ENCODE results near the gene UBXN6. TPM values are rescaled to one million over a fixed set of nuclear protein-coding genes. Genes with fewer than 3 reads are reported as not detected.
A peak's percentile ranks its signal among the peaks of the same experiment; 100 is the strongest.

Gene UBXN6
- total RNA-seq, 1 experiment from 2014 or later, result 34.1 TPM

DNA sequence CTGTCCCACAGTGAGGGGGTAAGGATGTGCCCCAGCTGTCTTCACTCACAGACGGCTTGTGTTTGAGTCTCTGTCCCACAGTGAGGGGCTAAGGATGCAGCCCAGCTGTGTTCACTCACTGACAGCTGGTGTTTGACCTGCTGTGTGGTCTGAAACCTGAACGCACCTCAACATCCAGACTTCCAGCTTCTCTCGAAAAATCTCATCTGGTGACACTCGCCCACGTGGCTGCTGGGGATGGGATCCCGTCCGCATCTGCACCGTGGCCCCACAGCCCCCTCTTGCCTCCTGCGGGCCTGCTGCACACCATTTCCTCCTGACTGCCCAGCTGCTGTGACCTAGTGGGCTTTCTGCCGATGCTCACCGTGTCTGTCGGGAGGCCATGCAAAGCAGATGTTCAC, 27.8 kb downstream of the UBXN6 start:
- no peak overlapping the region for H3K23ac ChIP-seq (ENCODE audit: insufficient read length, low read depth, low read length)
- H4K91ac ChIP-seq (ENCODE audit: insufficient read length, low read depth, low read length), result no peak overlapping the region
- no peak overlapping the region for H4K5ac ChIP-seq (ENCODE audit: insufficient read length, low read depth, low read length)
- H2BK12ac ChIP-seq (ENCODE audit: insufficient read length, low read depth, low read length), result no peak overlapping the region
- no peaks in the 10 kb centered on the region for H3K9me3 Mint-ChIP-seq
- no peak overlapping the region for H4K8ac ChIP-seq (replicated peaks; ENCODE audit: insufficient read length, low read depth, low read length)
- H3K18ac ChIP-seq (ENCODE audit: insufficient read length, low read depth, low read length), result no peak overlapping the region
- no peak overlapping the region for H3K9ac ChIP-seq (ENCODE audit: extremely low read depth, insufficient read length, low read length)
- H3K14ac ChIP-seq (ENCODE audit: insufficient read depth, low read length), result no peak overlapping the region
- no peak for DNase-seq
- H3K9me3 ChIP-seq (ENCODE audit: control insufficient read depth, low read depth, low read length), result no peaks in the 10 kb centered on the region
- H2BK5ac ChIP-seq (ENCODE audit: insufficient read length, low read length), result no peak overlapping the region
- no peak overlapping the region for H2BK120ac ChIP-seq (ENCODE audit: low read depth, low read length, poor library complexity, severe bottlenecking)
- no peak overlapping the region; a peak in 1 of 5 replicates for H3K4me3 Mint-ChIP-seq
- no peaks in the 10 kb centered on the region for H3K23me2 ChIP-seq (ENCODE audit: insufficient read length, low read depth, low read length, poor library complexity, severe bottlenecking)
- peaks cover 71 to 90% (median 76%) of the 10 kb centered on the region in 3 experiments for H3K36me3 Mint-ChIP-seq (ENCODE audit: insufficient read depth in 1 of 3, low read depth in 3 of 3)
- no peak overlapping the region for H3K4ac ChIP-seq (ENCODE audit: low read depth, low read length)
- no peak overlapping the region for H2BK20ac ChIP-seq (ENCODE audit: low read depth, low read length, poor library complexity, severe bottlenecking)
- H3K4me1 Mint-ChIP-seq, result no peaks in the 10 kb centered on the region
- no peaks in the 10 kb centered on the region for H3K79me2 ChIP-seq (ENCODE audit: insufficient read depth, low read length)
- no peaks in the 10 kb centered on the region for H3K4me1 ChIP-seq (ENCODE audit: insufficient read depth, low read length)
- no peak overlapping the region for H2AK5ac ChIP-seq (ENCODE audit: insufficient read length, low read length)
- H2AFZ ChIP-seq (ENCODE audit: low read length), result no peak overlapping the region
- no peak overlapping the region for H3K56ac ChIP-seq (ENCODE audit: insufficient read length, low read depth, low read length)
- no peaks in the 10 kb centered on the region for H3K27me3 Mint-ChIP-seq (ENCODE audit: low read depth)
- no peak overlapping the region for H3K27ac ChIP-seq (ENCODE audit: insufficient read length, low read depth, low read length)
- WGBS (ENCODE audit: extremely low coverage, insufficient read length, low lambda C conversion rate), result no CpG with 5 or more reads among the region's 12 CpGs
- peak overlapping the region in 1 of 3 experiments; percentile 70; a peak in 1 of 7 replicates for H3K27ac Mint-ChIP-seq
- H4K20me1 ChIP-seq (ENCODE audit: control insufficient read depth, insufficient read depth, insufficient read length), result no peaks in the 10 kb centered on the region
- no peak overlapping the region for H2BK15ac ChIP-seq (ENCODE audit: low read depth, low read length)
- H3K4me2 ChIP-seq (ENCODE audit: insufficient read depth, insufficient read length, low read length), result no peak overlapping the region
- TF ChIP-seq, protein P1, sequence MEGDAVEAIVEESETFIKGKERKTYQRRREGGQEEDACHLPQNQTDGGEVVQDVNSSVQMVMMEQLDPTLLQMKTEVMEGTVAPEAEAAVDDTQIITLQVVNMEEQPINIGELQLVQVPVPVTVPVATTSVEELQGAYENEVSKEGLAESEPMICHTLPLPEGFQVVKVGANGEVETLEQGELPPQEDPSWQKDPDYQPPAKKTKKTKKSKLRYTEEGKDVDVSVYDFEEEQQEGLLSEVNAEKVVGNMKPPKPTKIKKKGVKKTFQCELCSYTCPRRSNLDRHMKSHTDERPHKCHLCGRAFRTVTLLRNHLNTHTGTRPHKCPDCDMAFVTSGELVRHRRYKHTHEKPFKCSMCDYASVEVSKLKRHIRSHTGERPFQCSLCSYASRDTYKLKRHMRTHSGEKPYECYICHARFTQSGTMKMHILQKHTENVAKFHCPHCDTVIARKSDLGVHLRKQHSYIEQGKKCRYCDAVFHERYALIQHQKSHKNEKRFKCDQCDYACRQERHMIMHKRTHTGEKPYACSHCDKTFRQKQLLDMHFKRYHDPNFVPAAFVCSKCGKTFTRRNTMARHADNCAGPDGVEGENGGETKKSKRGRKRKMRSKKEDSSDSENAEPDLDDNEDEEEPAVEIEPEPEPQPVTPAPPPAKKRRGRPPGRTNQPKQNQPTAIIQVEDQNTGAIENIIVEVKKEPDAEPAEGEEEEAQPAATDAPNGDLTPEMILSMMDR (conservative IDR thresholded peaks at IDR 0.05), result no peak
- H3K79me1 ChIP-seq (ENCODE audit: insufficient read depth, low read depth, low read length, poor library complexity, severe bottlenecking), result no peaks in the 10 kb centered on the region
- H3K27me3 ChIP-seq (ENCODE audit: insufficient read depth, low read length), result no peaks in the 10 kb centered on the region
- H3T11ph ChIP-seq (ENCODE audit: low read length), result no peak overlapping the region

Data from H9 (cell line).